H1 (cell line): ENCODE measurements around the gene RRP12. TPM values are rescaled to one million over a fixed set of nuclear protein-coding genes. Genes with fewer than 3 reads are reported as not detected.

Experiments used
- CTCF ChIA-PET: fragments of 300-600 bp; sonication (Branson Sonifier 250); formaldehyde crosslinking; loops from one replicate; lab custom pipeline; 2021; ENCODE audit not compliant: partially characterized antibody; lab: Charles Lee
- POLR2A ChIA-PET: fragments of 300-600 bp; sonication (Branson Sonifier 250); formaldehyde crosslinking; loops from one replicate; lab custom pipeline; 2021; ENCODE audit warnings: inconsistent platforms; ENCODE audit not compliant: partially characterized antibody; lab: Charles Lee
- DNase-seq, 2 experiments: peaks; one replicate each; pipeline versions ENCODE4 v3.0.0 to v3.0.0-alpha.2; 2010 to 2022; ENCODE audit warnings: low spot score in 2 of 2, low read depth in 1 of 2, mixed read lengths in 1 of 2
- FAIRE-seq: peaks from 2 replicates; lab custom pipeline; 2011; peaks lifted over from hg19 to GRCh38; lab: Jason Lieb, UNC
- H2AFZ ChIP-seq: 2 replicates; pipeline ENCODE4 v1.8.1; 2012; ENCODE audit warnings: low read length, inconsistent platforms
- H2AK5ac ChIP-seq: 2 replicates; pipeline ENCODE4 v1.6.1; 2013; ENCODE audit warnings: low read depth, low read length
- H2BK120ac ChIP-seq: replicated peaks from 2 replicates; pipeline ENCODE3; 2013; ENCODE audit warnings: low read depth, low read length, inconsistent platforms
- H2BK12ac ChIP-seq: 2 replicates; pipeline ENCODE4 v1.6.1; 2013; ENCODE audit warnings: low read depth, low read length
- H2BK15ac ChIP-seq: 2 replicates; pipeline ENCODE4 v1.6.1; 2013; ENCODE audit warnings: low read length
- H2BK20ac ChIP-seq: 2 replicates; pipeline ENCODE4 v1.6.1; 2013; ENCODE audit warnings: low read length
- H2BK5ac ChIP-seq: 2 replicates; pipeline ENCODE4 v1.6.1; 2013; ENCODE audit warnings: low read depth, low read length
- H3K14ac ChIP-seq: 2 replicates; pipeline ENCODE4 v1.6.1; 2013; ENCODE audit warnings: inconsistent platforms; ENCODE audit not compliant: insufficient read length
- H3K18ac ChIP-seq: 2 replicates; pipeline ENCODE4 v1.6.1; 2013; ENCODE audit warnings: low read length; ENCODE audit errors: extremely low read depth
- H3K23ac ChIP-seq: 2 replicates; pipeline ENCODE4 v1.6.1; 2013; ENCODE audit warnings: inconsistent platforms; ENCODE audit not compliant: insufficient read length
- H3K23me2 ChIP-seq: 2 replicates; pipeline ENCODE4 v1.6.1; 2013; ENCODE audit warnings: low read depth, low read length
- H3K27ac ChIP-seq: 2 replicates; pipeline ENCODE4 v1.6.1; 2011; ENCODE audit warnings: low read depth, low read length, inconsistent platforms
- H3K27me3 ChIP-seq, 4 experiments: replicated peaks in 1 of 4; 1 replicate in 1 of 4; 2 replicates in 3 of 4; pipeline versions ENCODE4 v1.6.1 to v1.8.1; 2011 to 2013; ENCODE audit warnings: low read length in 3 of 4, mild to moderate bottlenecking in 3 of 4, inconsistent platforms in 2 of 4, mixed read lengths in 2 of 4, moderate library complexity in 1 of 4; ENCODE audit not compliant: control insufficient read depth in 3 of 4, insufficient read depth in 3 of 4; ENCODE audit errors: extremely low read depth in 1 of 4
- H3K36me3 ChIP-seq, 4 experiments: 2 replicates each; pipeline versions ENCODE4 v1.6.1 to v1.8.1; 2011 to 2013; ENCODE audit warnings: mild to moderate bottlenecking in 4 of 4, low read length in 3 of 4, moderate library complexity in 2 of 4, control low read depth in 1 of 4, inconsistent platforms in 1 of 4; ENCODE audit not compliant: insufficient read depth in 4 of 4, control insufficient read depth in 2 of 4
- H3K4ac ChIP-seq: replicated peaks from 2 replicates; pipeline ENCODE3; 2013; ENCODE audit warnings: low read length, low read depth, mixed read lengths, inconsistent platforms; ENCODE audit not compliant: insufficient read length
- H3K4me1 ChIP-seq, 4 experiments: replicated peaks in 1 of 4; 1 replicate in 1 of 4; 2 replicates in 3 of 4; pipeline versions ENCODE4 v1.6.1 to v1.8.1; 2011 to 2013; ENCODE audit warnings: low read length in 3 of 4, inconsistent platforms in 2 of 4, mixed read lengths in 1 of 4; ENCODE audit not compliant: insufficient read depth in 4 of 4, control insufficient read depth in 3 of 4
- H3K4me2 ChIP-seq, 2 experiments: 2 replicates each; pipeline versions ENCODE4 v1.6.1 to v1.8.1; 2011 to 2013; ENCODE audit warnings: low read depth in 2 of 2, low read length in 2 of 2, control low read depth in 1 of 2, inconsistent platforms in 1 of 2, mild to moderate bottlenecking in 1 of 2; ENCODE audit not compliant: insufficient read depth in 1 of 2
- H3K4me3 ChIP-seq, 4 experiments: fragments of 200-600, 300-600 bp in 1 of 4; sonication (generic), shearing (Covaris generic), sonication (Bioruptor Twin) in 1 of 4; 2 replicates each; pipeline versions ENCODE4 v1.5.1 to v1.8.1; 2011 to 2016; ENCODE audit warnings: low read length in 4 of 4, low read depth in 3 of 4, control low read depth in 2 of 4, inconsistent platforms in 2 of 4, mild to moderate bottlenecking in 2 of 4, mixed read lengths in 1 of 4, moderate library complexity in 1 of 4; ENCODE audit not compliant: insufficient read depth in 2 of 4; ENCODE audit errors: extremely low read depth in 1 of 4
- H3K56ac ChIP-seq: replicated peaks from 2 replicates; pipeline ENCODE3; 2013; ENCODE audit warnings: low read depth, mild to moderate bottlenecking, mixed read lengths, low read length, inconsistent platforms; ENCODE audit not compliant: insufficient read length
- H3K79me1 ChIP-seq: 2 replicates; pipeline ENCODE4 v1.6.1; 2013; ENCODE audit warnings: low read depth, low read length, control low read depth
- H3K79me2 ChIP-seq, 2 experiments: 2 replicates each; pipeline versions ENCODE4 v1.6.1 to v1.8.1; 2012 to 2013; ENCODE audit warnings: low read length in 2 of 2, mild to moderate bottlenecking in 2 of 2, inconsistent platforms in 1 of 2; ENCODE audit not compliant: insufficient read depth in 2 of 2, control insufficient read depth in 1 of 2
- H3K9ac ChIP-seq, 4 experiments: replicated peaks in 1 of 4; 1 replicate in 1 of 4; 2 replicates in 3 of 4; pipeline versions ENCODE4 v1.6.1 to v1.8.1; 2011 to 2013; ENCODE audit warnings: low read depth in 3 of 4, low read length in 3 of 4, control low read depth in 2 of 4, mild to moderate bottlenecking in 2 of 4, moderate library complexity in 2 of 4, inconsistent platforms in 1 of 4; ENCODE audit errors: extremely low read depth in 1 of 4
- H3K9me3 ChIP-seq, 2 experiments: 2 replicates each; pipeline versions ENCODE4 v1.6.1 to v1.8.1; 2012 to 2013; ENCODE audit warnings: mild to moderate bottlenecking in 2 of 2, moderate library complexity in 2 of 2, control low read depth in 1 of 2, inconsistent platforms in 1 of 2, low read depth in 1 of 2, low read length in 1 of 2, mixed read lengths in 1 of 2; ENCODE audit not compliant: insufficient read depth in 2 of 2
- H4K20me1 ChIP-seq, 2 experiments: replicated peaks in 1 of 2; 2 replicates each; pipeline versions ENCODE3 to v1.8.1; 2011 to 2013; ENCODE audit warnings: inconsistent platforms in 2 of 2, low read length in 2 of 2, mild to moderate bottlenecking in 1 of 2; ENCODE audit not compliant: insufficient read depth in 2 of 2, control insufficient read depth in 1 of 2
- H4K5ac ChIP-seq: 2 replicates; pipeline ENCODE4 v1.6.1; 2013; ENCODE audit warnings: low read length, low read depth, mixed read lengths, inconsistent platforms; ENCODE audit not compliant: insufficient read length
- H4K8ac ChIP-seq: 2 replicates; pipeline ENCODE4 v1.8.0; 2013; ENCODE audit warnings: mild to moderate bottlenecking, moderate library complexity, low read length, inconsistent platforms; ENCODE audit not compliant: insufficient read depth; ENCODE audit errors: extremely low read depth
- H4K91ac ChIP-seq: replicated peaks from 2 replicates; pipeline ENCODE3; 2013; ENCODE audit warnings: low read length, mixed read lengths, inconsistent platforms; ENCODE audit not compliant: insufficient read length
- CREB1 ChIP-seq: IDR thresholded peaks from 2 replicates; pipeline ENCODE4 v1.6.1; 2012; ENCODE audit warnings: inconsistent platforms
- SAP30 ChIP-seq: fragments of 300-600 bp; sonication (generic); IDR thresholded peaks from 2 replicates; pipeline ENCODE4 v1.7.1; 2012; ENCODE audit warnings: low read length, moderate library complexity, mild to moderate bottlenecking, inconsistent platforms; ENCODE audit not compliant: insufficient read depth, insufficient replicate concordance
- WGBS, 2 experiments: shearing (Covaris generic) in 1 of 2; methylation state at CpG; one replicate each; pipeline versions ENCODE4 v1.1.6 to v1.1.7; 2013 to 2015; ENCODE audit warnings: low lambda C conversion rate in 2 of 2, mixed read lengths in 2 of 2, inconsistent platforms in 1 of 2, low coverage in 1 of 2, missing lambda C conversion rate in 1 of 2; ENCODE audit not compliant: insufficient replicate concordance in 2 of 2, insufficient coverage in 1 of 2, insufficient read length in 1 of 2; ENCODE audit errors: extremely low coverage in 1 of 2, missing lambda C conversion rate in 1 of 2; 5-methylcytosine and 5-hydroxymethylcytosine counted together
- long read RNA-seq, 2 experiments: library from RNA in 1 of 2; library from capped mRNA in 1 of 2; stranded (forward); transcript quantifications; one replicate each; pipeline ENCODE4 v2.0.0, GENCODE V29; 2021; ENCODE audit warnings: inconsistent platforms in 1 of 2
- polyA minus RNA-seq, 3 experiments: library from RNA; depleted of rRNA, polyadenylated mRNA; stranded (reverse); fragments of >200 nt; gene quantifications; 1 replicate in 2 of 3; 2 replicates in 1 of 3; pipeline ENCODE4 v1.2.3, GENCODE V29; 2011
- polyA plus RNA-seq, 7 experiments: library from polyadenylated mRNA; depleted of rRNA in 3 of 7; stranded (reverse) in 5 of 7; unstranded in 2 of 7; fragments of >200 nt in 5 of 7; fragments of 200-250 nt in 2 of 7; gene quantifications; 1 replicate in 5 of 7; 2 replicates in 1 of 7; 4 replicates in 1 of 7; pipeline versions ENCODE4 v1.2.1 to v1.2.3, GENCODE V29; 2011 to 2013; ENCODE audit warnings: missing spikeins in 2 of 7, mixed read lengths in 2 of 7
- total RNA-seq: library from RNA; stranded (reverse); fragmentation: NEBNext Ultra II Directional; extraction: Animal tissue kit (Norgen Biotek cat#: 25700); gene quantifications from 2 replicates; pipeline ENCODE4 v1.2.1, GENCODE V29; 2021

Gene RRP12, protein sequence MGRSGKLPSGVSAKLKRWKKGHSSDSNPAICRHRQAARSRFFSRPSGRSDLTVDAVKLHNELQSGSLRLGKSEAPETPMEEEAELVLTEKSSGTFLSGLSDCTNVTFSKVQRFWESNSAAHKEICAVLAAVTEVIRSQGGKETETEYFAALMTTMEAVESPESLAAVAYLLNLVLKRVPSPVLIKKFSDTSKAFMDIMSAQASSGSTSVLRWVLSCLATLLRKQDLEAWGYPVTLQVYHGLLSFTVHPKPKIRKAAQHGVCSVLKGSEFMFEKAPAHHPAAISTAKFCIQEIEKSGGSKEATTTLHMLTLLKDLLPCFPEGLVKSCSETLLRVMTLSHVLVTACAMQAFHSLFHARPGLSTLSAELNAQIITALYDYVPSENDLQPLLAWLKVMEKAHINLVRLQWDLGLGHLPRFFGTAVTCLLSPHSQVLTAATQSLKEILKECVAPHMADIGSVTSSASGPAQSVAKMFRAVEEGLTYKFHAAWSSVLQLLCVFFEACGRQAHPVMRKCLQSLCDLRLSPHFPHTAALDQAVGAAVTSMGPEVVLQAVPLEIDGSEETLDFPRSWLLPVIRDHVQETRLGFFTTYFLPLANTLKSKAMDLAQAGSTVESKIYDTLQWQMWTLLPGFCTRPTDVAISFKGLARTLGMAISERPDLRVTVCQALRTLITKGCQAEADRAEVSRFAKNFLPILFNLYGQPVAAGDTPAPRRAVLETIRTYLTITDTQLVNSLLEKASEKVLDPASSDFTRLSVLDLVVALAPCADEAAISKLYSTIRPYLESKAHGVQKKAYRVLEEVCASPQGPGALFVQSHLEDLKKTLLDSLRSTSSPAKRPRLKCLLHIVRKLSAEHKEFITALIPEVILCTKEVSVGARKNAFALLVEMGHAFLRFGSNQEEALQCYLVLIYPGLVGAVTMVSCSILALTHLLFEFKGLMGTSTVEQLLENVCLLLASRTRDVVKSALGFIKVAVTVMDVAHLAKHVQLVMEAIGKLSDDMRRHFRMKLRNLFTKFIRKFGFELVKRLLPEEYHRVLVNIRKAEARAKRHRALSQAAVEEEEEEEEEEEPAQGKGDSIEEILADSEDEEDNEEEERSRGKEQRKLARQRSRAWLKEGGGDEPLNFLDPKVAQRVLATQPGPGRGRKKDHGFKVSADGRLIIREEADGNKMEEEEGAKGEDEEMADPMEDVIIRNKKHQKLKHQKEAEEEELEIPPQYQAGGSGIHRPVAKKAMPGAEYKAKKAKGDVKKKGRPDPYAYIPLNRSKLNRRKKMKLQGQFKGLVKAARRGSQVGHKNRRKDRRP (N-terminal part only)
- total RNA-seq: 65.8 and 71.9 TPM in 2 replicates
- polyA plus RNA-seq (2011; rRNA removed): 21.0 and 33.1 TPM in 2 replicates
- polyA plus RNA-seq (2011; cell fraction: cytosol; rRNA removed): 19.2 TPM
- polyA plus RNA-seq (2011; cell fraction: nucleus; rRNA removed): 65.3 TPM
- 41.5 to 54.2 TPM (median 45.9 TPM) in 4 replicates for polyA plus RNA-seq (2012, experiment 1 of 2)
- 55.6 TPM for polyA plus RNA-seq (2012, experiment 2 of 2)
- polyA plus RNA-seq (2013, experiment 1 of 2): 24.6 TPM
- polyA plus RNA-seq (2013, experiment 2 of 2): 20.7 TPM
- 43.0 and 55.3 TPM in 2 replicates for polyA minus RNA-seq (2011; rRNA and poly(A)+ RNA removed)
- polyA minus RNA-seq (2011; cell fraction: cytosol; rRNA and poly(A)+ RNA removed): 28.2 TPM
- polyA minus RNA-seq (2011; cell fraction: nucleus; rRNA and poly(A)+ RNA removed): 46.8 TPM
- long read RNA-seq, experiment 1, partial matches to known transcripts: 20 of 28 reads
- long read RNA-seq, experiment 1, other reads (novel, unspliced or antisense): 8 of 28 reads
- long read RNA-seq, experiment 2, partial matches to known transcripts: 11 of 12 reads
- long read RNA-seq, experiment 2, other reads (novel, unspliced or antisense): 0 of 12 reads

DNA sequence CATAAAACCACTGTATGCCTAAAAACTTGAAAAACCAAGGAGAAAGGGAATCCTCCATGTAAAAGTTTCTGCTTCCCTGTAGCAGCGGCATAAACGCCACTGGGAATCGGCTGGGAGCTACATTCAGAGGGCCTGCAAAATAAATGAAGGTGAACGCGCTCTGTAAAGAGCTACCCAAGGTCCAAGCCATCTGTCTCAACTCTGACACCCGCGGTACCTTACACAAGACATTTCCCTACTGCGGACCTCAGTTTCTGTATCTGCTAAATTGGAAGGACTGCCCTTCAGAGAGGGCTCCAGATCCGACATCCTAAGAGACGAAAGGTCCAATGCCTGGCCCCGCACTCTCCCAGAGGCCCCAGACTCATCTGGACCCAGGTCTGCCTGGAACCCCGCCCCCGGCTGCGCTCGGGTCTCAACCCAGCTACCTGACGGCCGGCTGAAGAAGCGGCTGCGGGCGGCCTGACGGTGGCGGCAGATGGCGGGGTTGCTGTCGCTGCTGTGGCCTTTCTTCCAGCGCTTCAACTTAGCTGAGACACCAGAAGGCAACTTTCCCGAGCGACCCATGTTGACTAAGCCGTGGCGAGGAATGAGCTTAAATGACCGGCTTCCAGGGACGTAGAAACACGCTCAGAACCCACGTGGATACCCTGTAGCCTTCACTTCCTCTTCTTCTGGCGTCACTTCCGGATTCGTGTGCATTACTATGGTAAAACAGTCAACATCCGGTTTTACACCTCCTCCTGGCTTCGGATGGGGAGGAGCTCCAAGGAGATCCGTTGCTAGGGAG is at the start of gene RRP12:
Gene RRP12 (minus strand): TSS at position 676 of the 790 bp plus-strand sequence. CDS start 109 bp downstream, at position 567.
- DNase-seq (peak; percentile 82 to 84), FAIRE-seq (peak; percentile 100)
- no peak within 1 kb of the TSS for H4K91ac ChIP-seq
- ChIA-PET CTCF (interaction anchor here (0.7 to 3.2 kb wide), 11 partner anchors 9 to 473 kb away, joined by 3 to 9 read pairs (median 4); no protein-coding TSS in a partner anchor), POLR2A (interaction anchor here (0.8 to 4.6 kb wide), 24 partner anchors 8 to 133 kb away, joined by 3 to 31 read pairs (median 4); partner anchors contain the start of genes ARHGAP19, PGAM1 and UBTD1)
- 3% methylated on average over 39 of the region's 39 CpGs; no CpG with 5 or more reads in 1 of the 2 experiments for WGBS, 2 experiments
- H3K79me2 ChIP-seq: peaks cover 0 to 12% of the 10 kb centered on the region in 2 experiments; a peak in 2 of 4 replicates
- no peak within 1 kb of the TSS for H2BK120ac ChIP-seq
- no peak within 1 kb of the TSS for H3K14ac ChIP-seq
- peak within 1 kb of the TSS; percentile 97 for H2AFZ ChIP-seq
- H3K4me3 ChIP-seq: peak within 1 kb of the TSS; percentile 87 to 98 (median 88)
- H3K9ac ChIP-seq: peak within 1 kb of the TSS; percentile 68 to 85 (median 71)
- peak within 1 kb of the TSS; percentile 73 for H2BK5ac ChIP-seq
- peaks cover 4% of the 10 kb centered on the region; the same call in 1 of the 2 replicates for H3K79me1 ChIP-seq
- no peak within 1 kb of the TSS for H3K4ac ChIP-seq
- no peaks in the 10 kb centered on the region for H3K27me3 ChIP-seq
- peaks cover 5% of the 10 kb centered on the region; the same call in 1 of the 2 replicates for H3K23me2 ChIP-seq
- H3K23ac ChIP-seq: no peak within 1 kb of the TSS
- peak within 1 kb of the TSS; percentile 72 for H3K27ac ChIP-seq
- peak within 1 kb of the TSS; percentile 81; the same call in 1 of the 2 replicates for H4K8ac ChIP-seq
- H2BK12ac ChIP-seq: no peak within 1 kb of the TSS
- H3K4me1 ChIP-seq: peaks cover 0 to 7% (median 5%) of the 10 kb centered on the region in 4 experiments; a peak in 4 of 7 replicates
- H2AK5ac ChIP-seq: no peak within 1 kb of the TSS
- H3K9me3 ChIP-seq: no peaks in the 10 kb centered on the region
- H4K20me1 ChIP-seq: peaks cover 0 to 9% of the 10 kb centered on the region in 2 experiments
- H2BK20ac ChIP-seq: no peak within 1 kb of the TSS
- peak within 1 kb of the TSS; percentile 81 to 83 for H3K4me2 ChIP-seq
- H3K56ac ChIP-seq: no peak within 1 kb of the TSS
- H3K18ac ChIP-seq: peak within 1 kb of the TSS; percentile 32; the same call in 1 of the 2 replicates
- peaks cover 0 to 28% (median 6%) of the 10 kb centered on the region in 4 experiments; a peak in 4 of 8 replicates for H3K36me3 ChIP-seq
- no peak within 1 kb of the TSS for H2BK15ac ChIP-seq
- no peak within 1 kb of the TSS for H4K5ac ChIP-seq
- peak; percentile 93 for TF ChIP-seq CREB1
- TF ChIP-seq SAP30: peak; percentile 99
